ENCODE data around the gene CGNL1.

CGNL1 gene

DNA sequence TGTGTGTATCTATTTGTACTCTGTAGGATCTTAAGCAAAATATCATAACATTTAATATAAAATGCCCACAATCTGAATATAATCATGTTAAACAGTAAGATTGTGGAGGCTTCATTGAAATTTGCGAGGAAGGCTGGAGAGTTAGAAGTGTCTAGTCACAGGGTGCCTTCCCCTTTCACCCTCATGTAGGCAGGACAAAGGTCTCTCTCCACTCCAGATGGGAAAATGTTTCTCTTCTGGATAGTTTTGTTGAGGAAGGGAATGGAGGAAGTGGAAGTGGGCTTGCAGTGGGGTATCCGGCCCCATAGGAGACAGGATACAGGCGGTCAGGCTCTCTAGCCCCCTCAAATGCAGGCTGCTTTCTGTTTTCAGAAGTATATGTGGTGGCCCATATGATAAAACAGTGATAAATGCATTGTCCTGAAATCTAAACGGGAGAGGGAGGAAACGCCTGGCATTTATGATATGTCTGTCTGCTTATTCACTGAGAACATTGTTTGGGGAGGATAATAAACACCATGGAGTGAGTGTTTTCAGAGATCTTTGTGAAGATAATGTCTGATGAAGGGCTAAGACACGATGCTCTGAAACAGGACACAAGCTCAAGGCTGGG, 202.1 kb downstream of the CGNL1 start:
- DNase-seq (ENCODE audit: insufficient read length, low spot score) (no peak), FAIRE-seq (no peak)
- TF ChIP-seq, protein P1, sequence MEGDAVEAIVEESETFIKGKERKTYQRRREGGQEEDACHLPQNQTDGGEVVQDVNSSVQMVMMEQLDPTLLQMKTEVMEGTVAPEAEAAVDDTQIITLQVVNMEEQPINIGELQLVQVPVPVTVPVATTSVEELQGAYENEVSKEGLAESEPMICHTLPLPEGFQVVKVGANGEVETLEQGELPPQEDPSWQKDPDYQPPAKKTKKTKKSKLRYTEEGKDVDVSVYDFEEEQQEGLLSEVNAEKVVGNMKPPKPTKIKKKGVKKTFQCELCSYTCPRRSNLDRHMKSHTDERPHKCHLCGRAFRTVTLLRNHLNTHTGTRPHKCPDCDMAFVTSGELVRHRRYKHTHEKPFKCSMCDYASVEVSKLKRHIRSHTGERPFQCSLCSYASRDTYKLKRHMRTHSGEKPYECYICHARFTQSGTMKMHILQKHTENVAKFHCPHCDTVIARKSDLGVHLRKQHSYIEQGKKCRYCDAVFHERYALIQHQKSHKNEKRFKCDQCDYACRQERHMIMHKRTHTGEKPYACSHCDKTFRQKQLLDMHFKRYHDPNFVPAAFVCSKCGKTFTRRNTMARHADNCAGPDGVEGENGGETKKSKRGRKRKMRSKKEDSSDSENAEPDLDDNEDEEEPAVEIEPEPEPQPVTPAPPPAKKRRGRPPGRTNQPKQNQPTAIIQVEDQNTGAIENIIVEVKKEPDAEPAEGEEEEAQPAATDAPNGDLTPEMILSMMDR (IDR thresholded peaks at IDR 0.05; ENCODE audit: insufficient read depth, missing control alignments), result no peak

DNA sequence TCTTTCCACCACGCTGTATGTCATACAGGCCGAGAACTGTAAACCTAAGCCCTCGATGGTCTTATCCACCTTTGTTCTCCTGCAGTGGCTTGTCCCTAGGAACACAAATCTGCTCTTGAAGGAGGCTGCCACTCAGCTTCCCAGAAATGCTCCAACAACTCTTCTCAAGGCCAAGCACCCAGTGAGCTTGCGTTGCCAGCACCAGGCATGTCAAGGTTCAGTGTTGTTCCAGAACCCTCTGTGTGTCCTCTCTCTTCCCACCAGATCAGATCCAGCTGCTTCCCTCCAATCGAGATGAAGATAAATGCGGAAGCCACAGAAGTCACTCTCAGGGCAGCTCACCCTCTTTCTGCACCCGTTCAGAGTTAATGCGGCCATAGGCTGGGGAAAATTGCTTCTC, 204.1 kb downstream of the CGNL1 start:
- TF ChIP-seq, protein P1 (IDR thresholded peaks at IDR 0.05; ENCODE audit: insufficient read depth, missing control alignments), result no peak
- DNase-seq (ENCODE audit: insufficient read length, low spot score), result no peak
- FAIRE-seq, result no peak

DNA sequence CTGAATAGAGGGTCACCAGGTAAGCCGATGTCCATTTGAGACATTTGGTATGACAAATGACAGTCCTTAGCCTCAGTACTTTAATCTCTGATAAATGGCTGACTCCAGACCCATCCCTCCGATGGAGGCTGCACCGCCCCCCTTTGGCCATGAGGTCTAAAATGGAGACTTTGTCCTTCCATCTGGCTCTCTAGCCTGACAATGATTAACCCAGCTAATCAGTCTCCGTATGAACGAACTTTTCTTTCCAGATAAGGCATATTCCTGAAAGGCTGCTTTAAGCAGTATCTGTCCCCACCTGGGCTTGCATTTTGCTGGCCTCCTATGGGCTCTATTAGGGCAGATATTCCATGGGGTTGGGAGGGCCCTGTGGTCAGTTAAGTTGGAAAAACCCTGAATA, 204.6 kb downstream of the CGNL1 start:
- DNase-seq (ENCODE audit: insufficient read length, low spot score) (no peak), FAIRE-seq (no peak)

DNA sequence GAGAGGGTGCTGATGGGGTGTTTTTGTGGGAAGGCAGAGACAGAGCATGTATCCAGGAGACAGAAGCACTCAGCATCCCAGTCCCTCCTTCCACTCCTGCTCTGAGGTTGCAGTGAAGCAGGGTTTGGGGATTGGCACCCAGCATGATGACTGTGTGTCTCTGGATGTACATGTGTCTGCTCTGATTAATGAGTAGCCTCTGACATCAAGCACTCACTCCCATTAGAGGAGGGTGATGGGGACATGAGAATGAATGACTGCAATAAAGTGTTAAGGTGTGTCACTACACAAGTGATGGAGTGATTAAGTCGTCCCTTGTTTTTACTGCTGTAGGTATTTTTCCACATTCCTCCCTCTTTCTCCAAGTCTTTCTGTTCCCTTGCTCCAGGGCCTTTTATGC, 205.8 kb downstream of the CGNL1 start:
- TF ChIP-seq, protein P1 (IDR thresholded peaks at IDR 0.05; ENCODE audit: insufficient read depth, missing control alignments), result no peak
- FAIRE-seq (no peak), DNase-seq (ENCODE audit: insufficient read length, low spot score) (no peak)

More for the DNA sequence above, 204.6 kb downstream of the CGNL1 start:
- TF ChIP-seq, protein P1 (IDR thresholded peaks at IDR 0.05; ENCODE audit: insufficient read depth, missing control alignments), result no peak

DNA sequence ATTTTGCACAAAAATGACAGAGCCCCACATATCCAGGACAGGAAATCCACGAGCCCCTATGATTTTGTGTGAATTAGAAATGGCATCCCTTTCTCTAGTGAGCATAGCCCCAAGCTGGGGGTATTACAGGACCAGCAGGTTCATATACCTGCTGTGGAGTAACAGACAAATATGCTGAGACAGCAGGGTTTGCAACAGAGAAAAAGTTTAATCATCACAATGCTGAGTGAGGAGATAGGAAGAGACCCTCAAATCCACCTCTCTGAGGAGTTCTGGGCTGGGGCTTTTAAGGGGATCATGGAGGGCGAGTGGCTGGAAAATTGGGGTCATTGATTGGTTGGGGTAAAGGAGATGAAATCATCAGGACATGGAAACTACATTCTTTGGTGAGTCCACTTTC, 207.0 kb downstream of the CGNL1 start:
- TF ChIP-seq, protein P1 (IDR thresholded peaks at IDR 0.05; ENCODE audit: insufficient read depth, missing control alignments), result no peak
- DNase-seq (ENCODE audit: insufficient read length, low spot score) (no peak), FAIRE-seq (no peak)

DNA sequence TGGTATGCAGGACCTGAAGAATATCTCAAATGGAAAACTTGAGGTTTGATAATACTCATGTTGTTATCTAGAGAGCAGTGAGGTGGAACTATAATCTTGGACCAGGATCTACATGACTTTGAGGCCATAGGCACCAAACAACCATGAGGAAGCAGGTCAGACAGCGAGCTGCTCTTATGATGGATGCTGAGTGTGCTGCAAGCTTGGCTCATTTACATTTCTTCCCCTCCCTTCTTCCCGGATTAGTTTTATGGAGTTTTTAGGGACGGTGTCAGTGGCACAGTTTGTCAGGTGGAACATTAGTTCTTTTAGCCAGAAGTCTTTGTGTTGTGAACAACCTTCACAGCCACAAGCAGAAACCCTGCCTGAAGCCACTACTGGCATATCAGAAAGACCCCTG, 207.4 kb downstream of the CGNL1 start:
- no peak for FAIRE-seq
- no peak for DNase-seq (ENCODE audit: insufficient read length, low spot score)
- TF ChIP-seq, protein P1 (IDR thresholded peaks at IDR 0.05; ENCODE audit: insufficient read depth, missing control alignments), result no peak

DNA sequence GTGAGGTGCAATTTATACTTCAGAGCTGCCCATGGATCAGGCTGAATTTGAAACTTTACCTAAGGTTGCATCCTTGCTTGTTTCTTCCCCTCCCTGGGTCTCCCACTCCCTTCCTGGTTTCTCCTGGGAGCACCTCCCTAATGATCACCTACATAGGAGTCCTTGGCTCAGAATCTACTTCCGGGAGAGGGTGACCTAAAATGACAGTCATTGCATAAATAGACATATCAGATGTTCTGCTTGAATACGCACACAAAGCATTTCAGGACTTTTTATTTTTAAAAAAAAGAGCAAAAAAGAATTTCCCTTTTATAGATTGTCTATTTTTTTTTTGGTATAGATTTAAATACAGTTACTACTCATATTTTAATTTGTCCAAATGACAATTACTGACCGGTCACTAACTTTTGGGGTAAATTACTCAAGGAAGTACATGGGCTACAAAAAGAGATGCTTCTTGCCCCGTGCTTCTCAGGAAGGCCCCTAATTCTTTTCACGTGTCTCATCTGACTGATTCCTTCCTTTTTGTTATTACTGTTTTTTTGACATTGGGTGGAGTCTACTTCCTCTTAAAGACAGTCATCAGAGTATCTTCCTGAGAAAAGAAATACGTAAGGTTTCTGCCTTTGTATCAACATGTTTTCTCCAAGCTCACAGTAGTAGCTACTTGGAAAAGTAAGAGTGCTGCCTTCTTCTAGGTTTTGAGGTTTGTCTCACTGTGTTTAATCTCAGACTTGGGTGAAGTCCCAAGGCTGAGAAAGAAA, 210.5 kb downstream of the CGNL1 start:
- no peak for FAIRE-seq
- no peak for DNase-seq (ENCODE audit: insufficient read length, low spot score)
- TF ChIP-seq, protein P1 (IDR thresholded peaks at IDR 0.05; ENCODE audit: insufficient read depth, missing control alignments), result no peak
